Esophagus squamous epithelium (tissue), 5 donors: ENCODE results near the gene PHACTR1. TPM values are rescaled to one million over a fixed set of nuclear protein-coding genes. Genes with fewer than 3 reads are reported as not detected.

Source experiments
- DNase-seq: peaks from one replicate; lab custom pipeline; 2025; lab: John Stamatoyannopoulos, UW
- H3K27ac ChIP-seq, 4 donors: fragments of 200-600 bp; sonication (generic); one replicate each; pipeline ENCODE4 v1.5.1; 2016 to 2019; ENCODE audit warnings: mild to moderate bottlenecking in 1 of 4
- H3K27me3 ChIP-seq, 4 donors: fragments of 200-600 bp; sonication (generic); 1 replicate in 3 of 4; 2 replicates in 1 of 4; pipeline versions ENCODE4 v1.5.1 to v1.6.0; 2017 to 2021; ENCODE audit warnings: antibody characterized with exemption in 1 of 4
- H3K36me3 ChIP-seq, 3 donors: fragments of 200-600 bp; sonication (generic); one replicate each; pipeline ENCODE4 v1.5.1; 2016 to 2019
- H3K4me1 ChIP-seq, 3 donors: fragments of 200-600 bp; sonication (generic); one replicate each; pipeline ENCODE4 v1.5.1; 2017 to 2019
- H3K4me3 ChIP-seq, 4 donors: fragments of 200-600 bp; sonication (generic); 1 replicate in 3 of 4; 2 replicates in 1 of 4; pipeline ENCODE4 v1.5.1; 2016 to 2019; ENCODE audit warnings: mild to moderate bottlenecking in 2 of 4, moderate library complexity in 1 of 4
- H3K9me3 ChIP-seq, 3 donors: fragments of 200-600 bp; sonication (generic); one replicate each; pipeline ENCODE4 v1.5.1; 2016 to 2019
- CTCF ChIP-seq, 6 experiments: fragments of 450-650 bp in 4 of 6; fragments of 200-600 bp in 2 of 6; sonication (generic) in 2 of 6; IDR thresholded peaks; one replicate each; pipeline ENCODE4 v1.5.1; 2016 to 2019; ENCODE audit warnings: antibody characterized with exemption in 6 of 6, mild to moderate bottlenecking in 4 of 6, moderate library complexity in 4 of 6
- POLR2A ChIP-seq, 4 donors: fragments of 450-650 bp; IDR thresholded peaks; one replicate each; pipeline ENCODE4 v1.6.1; 2017; ENCODE audit warnings: antibody characterized with exemption in 4 of 4, mild to moderate bottlenecking in 4 of 4, moderate library complexity in 3 of 4
- WGBS, 2 donors: methylation state at CpG; one replicate each; pipeline ENCODE4 v1.1.5; 2018; 5-methylcytosine and 5-hydroxymethylcytosine counted together
- intact Hi-C: fragments of 100-400 bp; cut with DNase I; formaldehyde crosslinking; loops from one replicate; pipeline ENCODE4 v1.15.0; 2022
- total RNA-seq, 4 donors: library from RNA; depleted of rRNA; stranded (reverse); fragments of >200 nt; gene quantifications; one replicate each; pipeline ENCODE4 v1.1.0, GENCODE V29; 2016
- donor health status: DM: yes; HTN: yes; CAD: no.

Gene PHACTR1
- total RNA-seq, 4 donors from 2014 or later = 1.5 to 7.2 (median 4.5) TPM

- Histone ChIP-seq H3K27me3 (no peaks in the 10 kb centered on the region), H3K27ac (no peak overlapping the region), H3K4me1 (no peaks in the 10 kb centered on the region), H3K9me3 (no peaks in the 10 kb centered on the region), H3K4me3 (no peak overlapping the region), H3K36me3 (no peaks in the 10 kb centered on the region)
- WGBS, 2 donors = 77 to 87% methylated on average over 2 of the region's 2 CpGs
- DNase-seq = no peak
- no peak for TF ChIP-seq CTCF (IDR thresholded peaks at IDR 0.05)
- TF ChIP-seq POLR2A (IDR thresholded peaks at IDR 0.05) = no peak
- intact Hi-C loops = no loop called here
Measured at GRCh38 chr6:13024616-13025015, 308.0 kb downstream of the PHACTR1 start.

GRCh38 chr6:13025893-13026499 lies 309.4 kb downstream of the PHACTR1 start:
- Histone ChIP-seq H3K36me3 (no peaks in the 10 kb centered on the region), H3K27me3 (no peaks in the 10 kb centered on the region), H3K4me3 (no peak overlapping the region), H3K4me1 (no peaks in the 10 kb centered on the region), H3K27ac (no peak overlapping the region), H3K9me3 (no peaks in the 10 kb centered on the region)
- no peak for DNase-seq
- TF ChIP-seq CTCF (IDR thresholded peaks at IDR 0.05) (no peak), POLR2A (IDR thresholded peaks at IDR 0.05) (no peak)
- intact Hi-C loops = no loop called here
- 63 to 64% methylated on average over 5 of the region's 5 CpGs for WGBS, 2 donors

GRCh38 chr6:13026557-13026956 lies 310.0 kb downstream of the PHACTR1 start:
- Histone ChIP-seq H3K27ac (no peak overlapping the region), H3K27me3 (no peaks in the 10 kb centered on the region), H3K36me3 (no peaks in the 10 kb centered on the region), H3K4me3 (no peak overlapping the region), H3K4me1 (no peaks in the 10 kb centered on the region), H3K9me3 (no peaks in the 10 kb centered on the region)
- 55 to 61% methylated on average over 5 of the region's 5 CpGs for WGBS, 2 donors
- intact Hi-C loops = no loop called here
- no peak for DNase-seq
- TF ChIP-seq POLR2A (IDR thresholded peaks at IDR 0.05) (no peak), CTCF (IDR thresholded peaks at IDR 0.05) (no peak)

- intact Hi-C loops = no loop called here
- Histone ChIP-seq H3K27me3 (no peaks in the 10 kb centered on the region), H3K9me3 (no peaks in the 10 kb centered on the region), H3K4me3 (no peak overlapping the region), H3K4me1 (no peaks in the 10 kb centered on the region), H3K36me3 (no peaks in the 10 kb centered on the region), H3K27ac (no peak overlapping the region)
- no peak for TF ChIP-seq POLR2A (IDR thresholded peaks at IDR 0.05)
- WGBS, 2 donors = 33 to 54% methylated on average over 2 of the region's 2 CpGs
- no peak for DNase-seq
Measured at GRCh38 chr6:13027207-13027606, 310.6 kb downstream of the PHACTR1 start.

GRCh38 chr6:13030396-13030795 lies 313.8 kb downstream of the PHACTR1 start:
- Histone ChIP-seq H3K36me3 (no peaks in the 10 kb centered on the region), H3K4me3 (no peak overlapping the region), H3K27ac (no peak overlapping the region), H3K27me3 (no peaks in the 10 kb centered on the region), H3K4me1 (no peaks in the 10 kb centered on the region), H3K9me3 (no peaks in the 10 kb centered on the region)
- no peak for DNase-seq
- intact Hi-C loops = no loop called here
- TF ChIP-seq CTCF (IDR thresholded peaks at IDR 0.05) = no peak
- no peak for TF ChIP-seq POLR2A (IDR thresholded peaks at IDR 0.05)
- WGBS, 2 donors = 22 to 26% methylated on average over 3 of the region's 3 CpGs

GRCh38 chr6:13032566-13032965 lies 316.0 kb downstream of the PHACTR1 start:
- Histone ChIP-seq H3K4me1 (peaks cover 0 to 3% (median 0%) of the 10 kb centered on the region in 3 donors), H3K27me3 (no peaks in the 10 kb centered on the region), H3K4me3 (no peak overlapping the region), H3K36me3 (no peaks in the 10 kb centered on the region), H3K9me3 (no peaks in the 10 kb centered on the region), H3K27ac (no peak overlapping the region)
- DNase-seq = no peak
- TF ChIP-seq CTCF (IDR thresholded peaks at IDR 0.05) (no peak), POLR2A (IDR thresholded peaks at IDR 0.05) (no peak)
- WGBS, 2 donors = 65 to 67% methylated on average over 6 of the region's 6 CpGs
- intact Hi-C loops = no loop called here
